ENCODE data around the gene LYRM1.

DNA sequence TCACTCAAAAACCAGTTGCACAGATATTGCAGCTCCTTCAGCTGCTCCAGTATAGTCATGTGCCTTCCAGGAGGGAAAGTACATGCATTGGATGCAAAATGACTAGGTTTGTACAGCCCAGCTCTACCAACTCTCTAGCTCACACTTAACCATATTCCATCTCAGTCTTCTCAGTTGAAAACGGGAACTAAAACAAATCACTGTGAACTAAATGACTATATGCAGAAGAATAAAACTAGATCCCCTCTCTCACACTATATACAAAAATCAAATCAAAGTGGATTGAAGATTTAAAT, 25.3 kb upstream of the LYRM1 start:
- TF ChIP-seq, protein P1, sequence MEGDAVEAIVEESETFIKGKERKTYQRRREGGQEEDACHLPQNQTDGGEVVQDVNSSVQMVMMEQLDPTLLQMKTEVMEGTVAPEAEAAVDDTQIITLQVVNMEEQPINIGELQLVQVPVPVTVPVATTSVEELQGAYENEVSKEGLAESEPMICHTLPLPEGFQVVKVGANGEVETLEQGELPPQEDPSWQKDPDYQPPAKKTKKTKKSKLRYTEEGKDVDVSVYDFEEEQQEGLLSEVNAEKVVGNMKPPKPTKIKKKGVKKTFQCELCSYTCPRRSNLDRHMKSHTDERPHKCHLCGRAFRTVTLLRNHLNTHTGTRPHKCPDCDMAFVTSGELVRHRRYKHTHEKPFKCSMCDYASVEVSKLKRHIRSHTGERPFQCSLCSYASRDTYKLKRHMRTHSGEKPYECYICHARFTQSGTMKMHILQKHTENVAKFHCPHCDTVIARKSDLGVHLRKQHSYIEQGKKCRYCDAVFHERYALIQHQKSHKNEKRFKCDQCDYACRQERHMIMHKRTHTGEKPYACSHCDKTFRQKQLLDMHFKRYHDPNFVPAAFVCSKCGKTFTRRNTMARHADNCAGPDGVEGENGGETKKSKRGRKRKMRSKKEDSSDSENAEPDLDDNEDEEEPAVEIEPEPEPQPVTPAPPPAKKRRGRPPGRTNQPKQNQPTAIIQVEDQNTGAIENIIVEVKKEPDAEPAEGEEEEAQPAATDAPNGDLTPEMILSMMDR (IDR thresholded peaks at IDR 0.05; ENCODE audit: insufficient read depth, low read length, poor library complexity, severe bottlenecking) = no peak
- TF ChIP-seq EZH2phosphoT487 (conservative IDR thresholded peaks at IDR 0.05; ENCODE audit: low read length) = no peak
